Measurements from ENCODE around the gene MORN1.

MORN1 gene

DNA sequence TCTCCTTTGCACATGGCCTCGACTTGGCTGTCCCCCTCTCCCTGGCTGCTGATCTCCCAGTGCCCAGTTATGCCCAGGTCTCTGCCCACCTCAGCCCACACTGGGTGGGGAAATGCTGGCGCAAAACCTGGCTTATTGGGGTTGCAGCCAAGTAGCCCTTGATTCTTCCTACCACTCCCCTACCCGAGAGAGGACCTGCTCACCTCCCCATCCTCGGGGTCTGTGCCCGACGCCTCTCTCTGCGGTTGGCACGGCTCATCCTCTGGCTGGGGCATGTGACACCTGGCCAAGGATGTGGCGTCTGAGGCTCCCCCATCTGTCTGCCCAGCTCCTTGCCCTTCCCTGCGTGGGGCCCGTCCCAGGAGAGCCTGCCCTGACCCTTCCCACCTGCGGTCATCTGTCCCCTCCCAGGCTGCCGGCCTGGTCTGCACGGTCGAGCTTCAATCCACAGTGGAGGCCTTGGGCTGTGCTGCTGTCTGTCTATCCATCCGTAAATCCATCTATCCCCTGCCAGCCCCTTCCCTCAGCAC, 27.5 kb upstream of the MORN1 start:
- no peak for DNase-seq

DNA sequence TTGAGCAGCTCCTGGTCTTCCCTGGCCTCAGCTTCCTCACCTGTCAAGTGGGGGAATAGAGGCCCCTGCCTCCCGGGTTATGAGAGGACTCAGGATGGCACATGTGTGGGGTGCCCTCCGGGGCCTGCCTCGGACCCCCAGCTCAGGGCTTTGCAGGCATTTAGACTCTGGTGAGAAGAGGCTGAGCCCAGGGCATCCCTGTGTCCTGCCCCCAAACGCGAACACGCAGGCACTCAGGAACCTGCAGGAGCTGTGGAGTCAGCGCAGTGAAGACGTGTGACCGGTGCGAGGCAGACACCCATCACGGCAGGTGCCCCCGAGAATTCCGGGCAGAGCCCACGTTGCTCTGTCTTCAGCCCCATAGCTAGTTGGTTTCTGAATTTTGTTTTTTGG, 26.5 kb upstream of the MORN1 start:
- DNase-seq = no peak

DNA sequence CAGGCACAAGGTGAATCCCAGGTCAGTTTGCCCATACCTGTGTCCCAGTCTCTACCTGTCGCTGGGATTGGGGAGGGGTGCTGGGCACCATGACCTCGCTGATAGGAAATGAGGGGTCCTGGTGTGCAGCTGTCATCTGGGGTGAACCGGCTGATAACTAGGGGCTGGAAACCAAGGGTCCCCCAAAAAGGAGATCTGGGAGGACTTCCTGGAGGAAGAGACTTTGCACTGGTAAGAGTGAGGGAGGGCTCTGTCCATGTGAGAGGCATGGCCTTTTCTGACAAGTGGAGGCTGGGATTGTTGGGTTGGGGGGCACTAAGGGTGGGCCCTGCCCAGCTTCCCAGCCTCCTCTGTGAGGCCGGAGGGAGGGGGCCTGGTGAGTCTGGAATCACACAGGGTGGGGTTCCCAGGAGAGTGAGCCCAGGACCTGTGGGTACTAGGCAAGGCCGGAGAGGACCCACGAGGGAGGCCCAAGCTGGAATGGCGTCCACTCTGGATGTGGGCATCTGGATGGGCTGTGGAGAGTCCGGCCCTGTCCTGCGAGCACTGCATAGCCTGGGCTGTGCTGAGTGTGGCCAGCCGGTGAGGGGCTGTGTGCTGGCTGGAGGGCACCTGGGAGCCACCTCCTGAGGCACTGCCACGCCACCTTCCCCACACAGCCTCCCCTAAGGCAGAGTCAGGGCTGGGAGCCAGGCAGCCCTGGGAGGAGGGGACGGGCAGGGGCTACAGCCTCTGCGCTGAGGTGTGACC, 25.9 kb upstream of the MORN1 start:
- no peak for DNase-seq

DNA sequence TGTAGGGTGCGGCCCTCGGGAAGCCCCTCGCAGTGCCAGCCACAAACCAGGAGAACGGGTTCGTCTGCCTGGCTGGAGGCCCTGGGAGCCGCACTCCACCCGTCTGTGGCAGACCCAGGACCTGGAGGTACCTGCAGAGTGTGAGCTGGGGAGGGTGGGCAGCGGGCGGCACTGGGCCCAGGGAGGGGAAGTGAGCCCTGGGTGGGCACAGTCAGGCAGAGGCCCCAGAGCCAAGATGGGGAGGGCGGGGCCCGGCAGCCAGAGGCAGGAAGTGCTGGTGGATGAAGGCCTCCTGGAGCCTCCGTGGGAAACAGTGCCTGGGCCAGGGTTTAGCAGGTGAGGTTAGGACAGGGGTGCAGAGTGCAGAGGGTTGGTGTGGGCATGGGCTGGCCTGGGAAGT, 25.0 kb upstream of the MORN1 start:
- no peak for DNase-seq

DNA sequence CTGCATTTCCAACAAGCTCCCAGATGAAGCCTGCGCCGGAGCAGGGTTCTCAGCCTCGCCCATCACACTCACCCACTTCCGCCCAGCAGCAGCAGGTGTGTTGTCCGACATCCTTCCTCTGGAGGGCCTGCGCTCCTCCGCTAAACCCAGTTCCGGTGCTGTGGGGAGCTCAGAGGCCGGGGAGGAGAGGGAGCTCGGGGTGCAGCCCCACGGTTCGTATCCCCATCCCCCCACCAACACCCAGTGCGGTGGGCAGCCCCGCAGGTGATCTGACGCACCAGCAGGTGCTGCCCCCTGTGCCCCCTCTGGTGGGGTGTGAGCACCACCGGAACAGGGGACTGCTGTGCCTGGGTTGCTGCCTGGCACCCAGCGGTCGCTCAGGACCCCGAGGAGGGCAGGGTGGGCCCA, 24.5 kb upstream of the MORN1 start:
- no peak for DNase-seq

DNA sequence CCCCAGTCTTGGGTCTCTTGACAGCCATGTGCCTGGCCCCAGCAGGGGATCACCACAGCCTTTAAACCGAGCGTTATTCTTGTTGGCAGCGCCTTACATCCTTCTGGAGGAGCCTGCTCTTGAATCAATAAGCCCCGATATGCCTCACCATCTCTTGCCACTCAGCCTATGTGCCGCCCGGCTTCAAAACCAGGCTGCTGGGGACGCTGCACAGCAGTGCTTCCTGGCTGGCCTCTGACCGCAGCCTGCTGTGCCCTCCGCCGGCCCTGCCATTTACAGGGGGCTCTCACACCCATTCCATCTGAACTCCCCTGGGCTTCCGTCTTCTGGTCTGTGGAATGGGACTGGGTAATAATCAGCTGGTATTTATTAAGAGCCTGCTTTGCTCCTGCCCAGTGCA, 24.0 kb upstream of the MORN1 start:
- no peak for DNase-seq

DNA sequence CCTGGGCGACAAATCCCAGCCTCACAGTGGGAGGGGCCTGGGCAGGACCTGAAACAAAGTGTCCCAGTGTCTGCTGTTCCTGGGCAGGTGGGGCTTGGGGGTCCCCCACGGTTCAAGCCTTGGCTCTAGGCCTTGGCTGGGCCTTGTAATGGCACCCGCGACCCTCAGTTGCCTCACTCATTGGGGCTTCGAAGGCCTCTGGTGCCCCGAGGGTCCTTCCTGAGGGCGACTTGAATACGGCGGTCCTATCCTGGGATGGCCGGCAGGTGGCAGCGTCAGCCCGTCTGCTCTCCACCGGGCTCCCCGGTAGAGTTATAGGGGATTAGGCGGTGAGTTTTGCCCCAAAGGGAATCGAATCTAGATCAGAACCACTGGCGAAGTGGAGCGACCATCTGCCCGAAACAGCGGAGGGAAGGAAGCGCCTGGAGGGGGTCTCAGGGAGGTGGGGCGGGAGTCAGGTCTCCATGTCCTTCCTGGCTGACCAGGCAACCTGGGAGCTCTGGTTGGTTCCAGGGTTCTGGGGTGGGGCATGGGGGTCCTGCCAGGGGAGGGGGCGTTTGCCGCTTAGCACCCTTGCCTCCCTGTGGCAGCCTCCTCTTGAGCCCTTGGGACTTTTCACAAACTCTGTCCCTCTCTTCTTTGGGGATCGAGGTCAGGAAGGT, 23.1 kb upstream of the MORN1 start:
- peak; percentile 65 for DNase-seq

DNA sequence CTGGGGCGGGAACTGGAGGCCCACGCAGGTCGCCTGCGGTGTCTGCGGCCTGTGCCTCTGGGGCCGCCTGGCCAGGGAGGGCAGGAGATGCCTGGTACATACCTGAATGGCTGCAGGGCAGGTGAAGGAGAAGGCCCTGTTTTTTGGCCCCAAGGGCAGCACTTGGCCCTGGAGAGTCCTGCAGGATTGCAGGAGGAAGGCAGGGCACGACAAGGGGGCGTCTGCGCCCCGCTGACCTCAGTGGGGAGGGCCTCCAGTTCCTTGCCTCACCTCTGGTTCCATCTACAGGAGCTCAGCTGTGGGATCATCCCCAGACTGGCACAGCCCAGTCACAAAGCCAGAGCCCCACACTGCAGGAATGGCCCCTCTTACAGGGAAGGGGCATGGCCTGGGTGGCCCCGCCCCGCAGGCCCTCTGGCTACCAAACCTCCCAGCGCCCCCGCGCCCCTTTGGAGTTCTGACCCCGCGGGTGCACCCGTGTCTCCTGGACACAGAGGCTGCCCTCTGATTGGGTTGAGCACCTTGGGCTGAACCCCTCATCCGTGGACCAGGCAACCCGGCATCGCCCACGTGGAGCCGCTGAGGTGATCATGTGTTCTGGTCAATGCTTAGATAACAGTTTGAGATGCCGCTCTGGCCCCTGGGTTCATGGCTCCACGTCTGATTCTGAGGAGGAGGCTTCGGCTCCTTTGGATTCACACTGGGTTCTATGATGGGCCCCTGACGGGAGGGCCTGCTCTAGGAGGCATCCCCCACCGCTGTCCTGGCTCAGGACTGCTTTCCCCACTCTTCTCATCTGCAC, 22.3 kb upstream of the MORN1 start:
- DNase-seq = no peak

DNA sequence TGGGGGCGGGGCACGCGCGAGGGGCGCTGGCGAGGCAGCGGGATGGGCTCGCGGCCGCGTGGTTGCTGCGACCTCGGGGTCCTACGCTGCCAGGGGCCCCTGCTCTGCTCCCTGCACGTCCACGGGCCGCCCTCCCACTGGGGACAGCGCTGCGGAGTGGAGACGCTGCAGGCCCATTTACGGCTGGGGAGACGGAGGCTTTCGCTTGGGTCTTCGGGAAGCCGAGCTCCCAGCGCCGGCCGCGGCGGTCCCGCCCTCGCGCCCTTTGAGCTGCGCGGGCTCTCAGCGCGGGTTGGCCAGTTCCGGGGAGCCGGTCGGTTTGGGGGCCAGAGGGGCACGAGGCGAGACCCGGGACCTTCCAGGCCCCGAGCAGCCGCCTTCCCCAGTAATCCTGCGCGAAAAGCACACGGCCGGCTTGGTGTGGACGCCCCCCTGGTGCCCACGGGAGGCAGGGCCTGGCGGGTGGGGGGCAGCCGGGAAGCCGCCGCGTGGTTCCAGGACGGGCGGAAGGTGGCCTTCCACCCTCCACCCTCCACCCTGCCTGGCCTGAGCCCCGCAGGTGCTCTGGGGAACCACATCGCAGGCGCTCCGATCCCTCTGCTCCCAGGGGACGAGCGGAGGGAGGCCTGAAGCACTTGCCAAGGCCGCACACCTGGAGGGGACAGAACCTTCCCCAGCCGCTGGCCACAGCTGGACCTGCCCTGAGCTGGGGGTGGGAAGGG, 21.6 kb upstream of the MORN1 start:
- DNase-seq = peak; percentile 53

DNA sequence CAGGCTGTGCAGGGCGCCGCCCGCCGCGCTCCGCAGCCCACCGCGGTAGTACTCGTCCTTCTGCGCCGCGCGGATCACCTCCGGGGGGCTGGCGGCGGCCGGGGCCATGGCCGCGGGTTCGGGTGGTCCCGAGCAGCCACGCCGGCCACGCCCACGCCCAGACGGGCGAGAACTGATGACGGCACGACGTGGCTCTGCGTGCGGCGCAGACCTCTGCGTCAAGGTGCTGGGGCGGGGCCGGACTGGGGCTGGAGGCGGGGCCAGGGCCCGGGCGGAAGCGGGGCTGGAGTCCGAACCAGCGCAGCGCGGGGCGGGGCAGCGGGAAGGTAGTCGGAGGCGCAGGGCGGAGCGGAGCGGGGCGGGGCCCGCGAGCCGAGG, 21.0 kb upstream of the MORN1 start, which contains the start of gene PEX10:
PEX10 (minus strand) TSS at position 170 of the 378 bp plus-strand sequence; CDS start at position 108, 62 bp downstream.
- DNase-seq = peak; percentile 98

DNA sequence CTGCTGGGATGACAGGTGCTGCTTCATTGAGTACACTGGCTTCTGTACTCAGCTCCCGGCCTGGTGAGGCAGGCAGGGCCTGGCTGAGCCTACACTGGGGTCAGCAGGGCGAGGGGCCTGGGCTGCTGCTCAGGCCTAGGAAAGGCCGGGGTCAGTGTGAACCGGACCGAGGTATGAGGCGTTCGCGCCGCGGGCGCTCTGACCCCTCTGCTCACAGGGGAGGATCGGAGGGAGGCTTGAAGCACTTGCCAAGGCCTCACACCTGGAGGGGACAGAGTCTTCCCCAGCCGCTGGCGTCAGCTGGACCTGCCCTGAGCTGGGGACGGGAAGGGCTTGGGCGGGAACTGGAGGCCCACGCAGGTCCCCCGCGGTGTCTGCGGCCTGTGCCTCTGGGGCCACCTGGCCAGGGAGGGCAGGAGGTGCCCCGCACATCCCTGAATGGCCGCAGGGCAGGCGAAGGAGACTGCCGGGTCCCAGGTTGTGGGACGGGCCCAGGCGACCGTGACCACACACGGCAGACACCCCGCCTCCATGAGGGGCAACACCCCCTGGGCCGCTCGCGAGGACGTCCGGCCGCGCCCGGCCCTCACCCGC, 20.5 kb upstream of the MORN1 start:
- no peak for DNase-seq

DNA sequence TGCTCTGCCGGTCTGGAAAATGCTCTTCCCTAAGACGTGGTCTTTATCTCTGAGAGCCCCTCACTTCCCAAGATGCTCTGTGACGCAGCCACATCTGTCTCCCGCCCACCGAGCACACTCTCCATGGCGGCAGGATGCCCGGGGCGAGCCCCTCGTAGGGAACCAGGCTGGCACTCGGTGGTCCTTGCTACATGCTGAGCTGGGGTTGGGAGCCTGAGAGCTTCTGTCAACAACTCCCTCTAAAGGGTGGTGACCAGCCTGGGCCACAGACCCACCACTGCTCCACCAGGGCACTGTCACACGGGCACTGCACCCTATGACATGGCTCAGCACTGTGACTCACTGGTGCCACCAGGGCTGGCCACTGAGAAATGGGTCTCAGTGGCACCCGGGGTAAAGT, 18.4 kb upstream of the MORN1 start:
- DNase-seq = no peak

DNA sequence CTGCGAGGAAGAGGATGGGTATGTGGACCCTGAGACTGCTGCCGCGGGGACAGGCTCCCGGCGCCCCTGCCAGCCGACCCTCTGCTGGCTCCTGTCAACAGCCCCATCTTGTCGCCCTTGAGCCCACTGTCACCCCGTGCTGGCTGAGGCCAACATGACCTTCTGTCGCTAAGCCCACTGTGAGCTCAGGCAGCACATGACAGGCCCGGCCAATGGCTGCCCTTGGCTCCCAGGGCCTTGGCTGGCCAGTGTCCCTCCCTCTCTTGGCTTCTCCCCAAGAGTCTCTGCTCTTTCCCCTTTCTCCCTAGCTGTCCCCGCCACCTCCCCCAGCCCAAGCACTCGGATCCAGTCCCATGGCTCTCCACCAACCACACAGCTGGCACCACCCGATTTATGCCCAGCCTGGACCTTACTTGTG, 17.5 kb upstream of the MORN1 start:
- no peak for DNase-seq

DNA sequence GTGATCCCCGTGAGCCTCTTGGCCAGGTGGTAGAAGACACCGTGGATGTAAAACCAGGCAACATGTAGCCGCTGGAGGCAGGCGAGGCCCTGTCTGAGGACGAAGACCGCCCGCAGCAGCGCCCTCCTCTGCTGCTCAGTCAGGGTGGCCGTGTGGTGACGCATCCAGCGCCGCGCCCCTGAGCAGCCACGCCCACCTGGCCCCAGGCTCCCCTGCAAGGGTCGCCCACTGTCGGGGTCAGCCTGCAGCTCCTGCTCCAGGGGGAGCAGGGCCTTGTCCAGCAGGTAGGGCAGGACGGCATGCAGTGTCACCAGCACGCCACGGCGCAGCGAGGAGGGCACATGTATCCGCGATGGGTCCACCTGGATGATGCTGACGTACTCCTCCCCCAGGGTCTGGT, 17.1 kb upstream of the MORN1 start:
- no peak for DNase-seq

DNA sequence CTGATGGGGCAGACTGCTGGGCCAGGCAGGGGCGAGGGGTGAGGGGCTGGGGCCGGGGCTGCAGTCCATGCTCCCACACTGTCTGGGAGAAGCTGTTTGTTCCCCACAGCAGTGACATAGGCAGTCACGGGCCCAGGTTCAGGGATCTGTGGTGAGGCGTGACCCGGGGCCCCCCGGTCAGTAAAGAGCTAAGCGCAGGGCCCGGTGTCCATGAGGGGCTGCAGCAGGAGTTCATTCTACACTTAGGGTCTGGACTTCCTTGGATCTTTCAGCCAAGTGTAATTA, 16.6 kb upstream of the MORN1 start:
- DNase-seq = no peak

DNA sequence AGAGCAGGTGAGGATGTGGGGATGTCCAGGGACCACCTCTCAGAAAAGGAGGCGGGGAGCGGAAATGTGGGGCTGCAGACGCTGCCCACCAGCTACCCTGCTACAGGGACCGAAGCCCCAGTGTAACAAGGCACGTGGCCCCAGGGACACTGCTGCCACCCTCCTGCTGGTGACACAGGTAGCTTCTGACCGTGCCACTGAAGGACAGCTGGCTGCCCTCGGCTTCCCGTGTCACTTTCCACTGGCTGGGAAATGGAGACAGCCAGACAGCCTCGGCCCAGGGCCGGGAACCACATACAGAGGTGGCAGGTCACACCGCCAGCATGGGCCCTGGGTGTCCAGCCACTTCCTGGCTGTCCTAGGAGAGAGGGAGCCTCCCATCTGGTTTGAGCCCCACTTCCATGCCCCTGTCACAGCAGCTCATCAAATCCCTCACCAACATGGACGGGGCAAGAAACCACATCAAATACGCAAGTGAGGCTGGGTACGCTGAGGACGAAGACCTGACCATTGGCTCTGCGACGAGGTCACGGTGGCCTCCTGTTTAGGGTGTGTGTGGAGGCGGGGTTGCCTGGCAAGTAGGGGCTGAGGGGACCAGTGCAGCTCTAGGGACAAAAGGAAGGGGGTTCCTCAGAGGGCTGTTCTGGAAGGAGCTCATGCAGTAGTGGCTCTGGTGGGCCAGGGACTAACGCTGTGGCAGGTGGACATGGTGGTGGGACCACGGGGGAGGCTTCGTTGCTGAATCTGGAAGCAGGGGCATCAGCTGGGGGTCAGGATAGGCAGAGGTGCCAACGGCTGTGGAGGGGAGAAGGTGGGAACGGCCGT, 16.0 kb upstream of the MORN1 start:
- DNase-seq = no peak

DNA sequence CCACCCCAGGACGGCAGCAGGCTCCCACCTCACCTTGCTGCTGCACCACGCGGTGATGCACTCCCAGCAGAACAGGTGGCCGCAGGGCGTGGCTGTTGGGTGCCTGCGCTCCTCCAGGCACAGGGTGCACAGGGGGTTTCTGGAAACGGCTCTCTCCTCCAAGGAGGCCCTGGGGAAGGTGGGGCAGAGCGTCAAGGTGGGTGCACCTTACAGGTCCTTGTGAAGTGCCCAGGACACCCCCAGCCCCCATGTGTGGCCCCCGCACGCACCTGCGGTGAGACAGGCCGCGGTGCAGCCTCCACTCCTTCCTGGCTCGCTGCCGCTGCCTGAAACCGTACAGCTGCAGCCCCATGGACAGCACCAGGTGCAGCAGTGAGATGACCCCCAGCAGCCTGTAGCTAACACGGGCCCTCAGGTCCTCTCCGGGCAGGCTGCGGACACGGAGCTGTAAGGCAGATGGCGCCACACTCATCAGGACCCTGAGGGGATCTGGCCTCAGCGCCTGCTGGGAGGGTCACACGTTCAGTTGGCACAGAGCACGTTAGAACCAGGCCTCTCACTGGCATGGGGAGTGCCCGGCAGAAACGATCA, 15.2 kb upstream of the MORN1 start:
- DNase-seq = peak; percentile 40

DNA sequence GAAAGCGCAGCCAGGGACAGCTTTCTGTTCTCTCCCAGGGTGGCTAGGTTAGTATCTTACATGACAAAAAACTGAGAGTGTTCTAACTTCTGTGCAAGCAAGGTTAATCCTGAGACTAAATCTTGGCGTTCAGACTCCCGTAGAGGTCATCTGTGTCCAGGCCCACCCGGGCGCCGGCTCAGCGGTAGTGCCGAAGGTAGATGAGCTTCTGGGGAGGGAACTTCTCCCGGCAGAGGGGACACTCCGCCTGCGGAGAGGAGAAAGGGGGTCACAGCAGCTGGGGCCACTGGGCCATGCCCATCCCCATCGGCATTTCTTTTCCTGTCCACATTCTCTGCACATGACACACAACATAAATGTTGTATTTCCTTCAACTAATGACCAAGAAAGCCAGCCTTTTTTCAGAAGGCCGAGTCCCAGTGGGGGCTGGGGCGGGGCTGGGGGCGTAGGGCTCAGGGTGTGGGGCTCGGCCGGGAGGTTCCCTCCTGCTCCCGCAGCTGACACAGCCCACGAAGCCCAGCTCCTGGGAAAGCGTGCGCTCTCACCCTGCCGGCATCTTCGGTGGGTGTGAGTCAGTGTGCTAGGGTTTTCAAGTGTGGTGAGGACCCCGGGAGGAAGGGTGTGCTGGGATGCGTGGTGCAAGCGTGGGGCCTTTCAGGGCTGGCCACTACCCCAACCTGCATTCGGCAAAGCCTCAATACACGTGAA, 14.4 kb upstream of the MORN1 start:
- DNase-seq = no peak

DNA sequence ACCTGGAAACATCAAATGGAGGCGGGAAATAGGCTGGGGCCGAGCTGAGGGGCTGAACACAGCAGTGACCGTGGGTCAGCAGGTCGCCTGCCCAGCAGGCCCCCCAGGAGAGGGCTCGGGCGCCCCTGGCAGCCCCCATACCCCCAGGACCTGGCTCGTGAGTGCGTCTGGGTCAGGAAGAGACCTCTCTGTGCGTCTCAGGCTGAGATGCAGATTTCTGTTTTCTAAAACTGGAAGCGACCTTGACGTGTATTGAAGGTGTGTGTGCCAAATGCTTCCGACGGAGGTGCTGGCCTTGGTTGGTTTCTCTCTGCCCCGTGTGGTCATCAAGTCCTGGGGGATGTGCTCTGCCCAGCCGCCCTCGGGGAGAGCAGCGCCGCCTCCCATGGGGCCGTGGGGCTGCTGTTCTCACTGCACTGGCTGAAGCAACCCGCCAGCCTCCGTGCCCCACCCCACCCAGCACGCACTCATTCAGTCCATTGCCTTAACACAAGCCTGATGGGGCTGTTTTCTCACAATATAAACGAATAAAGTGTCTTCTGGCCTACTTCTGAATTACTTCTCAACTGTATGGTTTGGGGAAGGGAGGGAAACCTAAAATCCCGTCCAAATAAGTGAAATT, 13.6 kb upstream of the MORN1 start:
- DNase-seq = no peak

Data from NCI-H2171 (cell line).